ENCODE results near the gene BCORL1.

GRCh38 chrX:129965166-129965565, 17.3 kb upstream of the BCORL1 start:
- no peak for TF ChIP-seq CTCF (IDR thresholded peaks at IDR 0.05)
- TF ChIP-seq POLR2AphosphoS5 (IDR thresholded peaks at IDR 0.05; ENCODE audit: insufficient read depth in 1 of 2, low read depth in 1 of 2): no peak
- no peak for TF ChIP-seq POLR2A (IDR thresholded peaks at IDR 0.05)

Measured in vagina (tissue), 2 donors.